Germinal center (tissue), 1 donor: ENCODE data around the gene ZNF628.
A peak's percentile ranks its signal among the peaks of the same experiment; 100 is the strongest.

Source experiments
- DNase-seq: peaks from one replicate; pipeline ENCODE4 v3.0.0; 2012; ENCODE audit warnings: mixed read lengths, low spot score

ZNF628 gene

DNA sequence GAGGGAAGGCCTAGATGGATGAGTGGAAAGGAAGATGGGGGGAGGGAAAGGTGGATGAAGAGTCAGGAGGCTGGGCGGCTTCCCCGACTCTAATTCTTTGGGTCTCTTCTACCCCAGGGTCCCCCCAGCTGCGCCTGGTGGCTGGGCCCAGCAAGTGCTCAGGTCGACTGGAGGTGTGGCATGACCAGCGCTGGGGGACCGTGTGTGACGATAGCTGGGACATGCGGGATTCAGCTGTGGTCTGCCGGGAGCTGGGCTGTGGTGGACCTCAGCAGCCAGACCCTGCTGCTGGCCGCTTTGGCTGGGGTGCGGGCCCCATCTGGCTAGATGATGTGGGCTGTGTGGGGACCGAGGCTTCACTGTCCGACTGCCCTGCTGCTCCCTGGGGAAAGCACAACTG is 21.3 kb downstream of the ZNF628 start:
- no peak for DNase-seq

DNA sequence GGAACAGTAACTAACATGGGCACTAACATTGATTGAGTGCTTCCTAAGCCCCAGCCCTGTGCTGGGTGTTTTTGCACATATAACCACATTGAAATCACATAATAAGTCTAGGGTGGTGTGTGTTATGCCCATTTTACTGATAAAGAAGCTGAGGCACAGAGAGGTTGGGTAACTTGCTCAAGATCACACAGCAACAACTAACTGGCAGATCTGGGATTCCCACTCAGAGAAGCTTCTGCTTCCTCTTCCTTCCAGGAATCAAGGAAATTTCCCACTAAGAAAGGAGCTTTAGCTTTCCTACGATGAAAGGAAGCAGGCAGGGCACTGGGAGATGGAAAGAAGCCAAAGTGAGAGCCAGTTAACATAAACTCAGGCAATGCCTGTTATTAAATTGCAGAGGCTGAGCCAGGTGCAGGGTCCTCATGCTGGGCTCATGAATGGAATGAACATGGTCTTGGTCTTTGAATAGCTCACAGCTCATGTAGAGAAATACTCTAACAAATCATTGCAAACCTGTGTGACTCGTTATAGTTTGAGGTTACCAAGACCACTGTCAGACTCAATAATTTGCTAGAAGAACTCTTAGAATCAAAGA is 21.9 kb downstream of the ZNF628 start:
- no peak for DNase-seq

GRCh38 chr19:55500368-55500952 is 24.0 kb downstream of the ZNF628 start:
- DNase-seq = no peak

DNA sequence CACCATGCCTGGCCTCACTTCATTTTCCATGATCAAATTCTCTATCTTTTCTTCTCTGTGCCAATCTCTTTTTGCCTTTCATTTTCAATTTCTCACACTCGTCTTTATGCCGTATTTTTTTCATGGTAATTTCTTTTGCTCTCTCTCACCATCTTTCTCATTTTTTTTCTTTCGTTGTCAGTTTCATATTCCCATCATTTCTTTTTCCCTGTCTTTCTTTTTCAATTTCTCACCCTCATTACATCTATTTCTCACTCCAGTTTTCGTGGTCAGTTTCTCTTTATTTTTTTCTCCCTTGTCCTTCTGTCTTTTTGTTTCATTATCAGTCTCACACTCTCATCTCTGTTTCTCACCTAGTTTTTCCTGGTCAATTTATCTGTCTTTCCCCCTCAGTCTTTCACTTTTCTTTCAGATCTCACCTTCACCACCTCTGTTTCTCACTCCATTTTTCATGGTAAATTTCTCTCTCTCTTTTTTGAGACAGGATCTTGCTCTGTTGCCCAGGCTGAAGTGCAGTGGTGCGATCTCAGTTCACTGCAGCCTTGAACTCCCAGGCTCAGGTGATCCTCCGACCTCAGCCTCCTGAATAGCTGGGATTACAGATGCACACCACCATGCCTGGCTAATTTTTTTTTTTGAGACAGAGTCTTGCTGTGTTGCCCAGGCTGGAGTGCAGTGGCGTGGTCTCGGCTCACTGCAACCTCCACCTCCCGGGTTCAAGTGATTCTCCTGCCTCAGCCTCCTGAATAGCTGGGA is 26.0 kb downstream of the ZNF628 start:
- no peak for DNase-seq

GRCh38 chr19:55503157-55503501 is 26.7 kb downstream of the ZNF628 start:
- DNase-seq = no peak

GRCh38 chr19:55503502-55504251 is 27.3 kb downstream of the ZNF628 start:
- DNase-seq = peak; percentile 98

DNA sequence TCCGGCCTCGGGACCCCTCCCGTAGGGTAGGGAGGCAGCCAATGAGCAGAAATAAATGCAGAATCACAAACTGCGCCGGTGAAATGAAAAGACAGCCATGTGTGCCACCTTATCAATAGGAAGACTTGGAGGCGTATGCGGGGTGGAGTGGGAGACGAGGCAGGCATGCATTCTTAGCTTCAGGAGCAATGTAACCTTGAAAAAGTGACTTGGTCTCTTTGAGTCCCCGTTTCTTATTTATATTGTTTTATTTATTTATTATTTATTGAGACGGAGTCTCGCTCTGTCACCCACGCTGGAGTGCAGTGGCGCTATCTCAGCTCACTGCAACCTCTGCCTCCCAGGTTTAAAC is 27.8 kb downstream of the ZNF628 start:
- no peak for DNase-seq

DNA sequence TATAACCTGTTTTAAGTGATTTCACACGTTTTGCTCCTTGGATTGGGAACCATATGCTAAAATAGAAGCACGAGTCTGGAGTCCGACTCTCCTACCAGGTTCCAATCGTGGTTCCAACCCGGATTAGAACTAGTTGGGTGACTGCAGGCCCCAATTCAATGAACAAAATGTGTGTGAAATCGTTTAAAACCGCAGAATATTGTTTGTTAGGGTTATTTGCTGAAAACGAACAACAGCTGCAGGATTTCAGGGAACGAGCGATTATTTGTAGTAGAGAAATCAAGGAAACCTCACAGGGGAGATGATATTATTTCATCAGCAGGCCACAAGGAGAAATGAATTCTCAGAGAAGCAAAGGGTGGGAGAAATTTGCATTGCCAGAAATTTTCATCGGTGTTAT is 28.6 kb downstream of the ZNF628 start:
- no peak for DNase-seq

DNA sequence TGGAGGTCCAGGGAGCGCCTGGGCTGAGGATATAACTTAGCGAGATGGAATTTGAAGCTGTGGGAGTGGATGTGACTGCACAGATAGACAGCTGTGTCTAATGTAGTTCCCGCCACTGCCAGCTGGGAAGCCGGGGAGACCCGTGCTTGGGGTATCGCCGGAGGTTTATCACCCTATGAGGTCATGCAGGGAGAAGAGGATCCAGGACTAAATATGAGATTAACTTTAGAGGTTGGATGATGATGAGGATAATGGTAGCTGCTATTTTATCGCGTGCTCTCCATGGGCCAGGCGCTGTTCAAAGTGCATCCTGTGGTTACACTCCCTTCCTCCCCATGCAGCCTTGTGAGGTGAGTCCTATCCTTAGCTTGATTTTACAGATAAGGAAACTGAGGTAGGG is 31.7 kb downstream of the ZNF628 start:
- no peak for DNase-seq

DNA sequence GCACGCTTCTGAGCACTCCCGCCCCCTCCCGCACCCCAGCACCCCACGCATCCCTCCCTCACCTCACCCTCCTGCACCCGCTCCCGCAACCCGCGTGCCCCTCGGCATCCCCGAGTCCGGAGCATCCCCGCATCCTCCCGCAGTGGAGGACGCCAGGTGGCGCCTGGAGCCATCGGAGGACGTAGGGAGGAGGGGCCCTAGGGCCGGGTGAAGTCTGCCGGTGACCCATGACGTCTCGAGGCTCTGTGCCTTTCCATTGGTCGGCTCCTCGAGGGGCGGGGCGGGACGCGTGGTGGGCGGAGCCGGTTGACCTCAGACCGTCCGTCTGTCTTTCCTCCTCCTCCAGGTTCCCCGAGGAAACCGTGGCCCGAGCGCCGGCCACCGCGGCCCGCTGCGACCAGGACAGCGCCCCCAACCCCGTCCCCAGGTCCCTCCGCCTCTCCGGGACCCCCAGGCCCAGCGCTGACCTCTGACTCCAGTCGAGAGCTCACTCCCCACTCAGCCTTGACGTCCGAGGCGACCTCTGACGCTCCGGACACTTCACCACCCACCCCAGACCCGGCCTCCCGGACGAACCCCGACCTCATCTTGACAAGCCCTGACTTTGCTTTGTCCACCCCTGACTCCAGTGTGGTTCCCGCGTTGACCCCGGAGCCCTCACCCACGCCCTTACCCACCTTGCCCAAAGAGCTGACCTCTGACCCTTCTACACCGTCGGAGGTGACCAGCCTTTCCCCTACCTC is 40.6 kb downstream of the ZNF628 start:
- DNase-seq = peak; percentile 100

GRCh38 chr19:55519451-55520311 is 43.3 kb downstream of the ZNF628 start:
- no peak for DNase-seq

- DNase-seq = no peak
Observed at GRCh38 chr19:55520691-55521292, 44.4 kb downstream of the ZNF628 start.

DNA sequence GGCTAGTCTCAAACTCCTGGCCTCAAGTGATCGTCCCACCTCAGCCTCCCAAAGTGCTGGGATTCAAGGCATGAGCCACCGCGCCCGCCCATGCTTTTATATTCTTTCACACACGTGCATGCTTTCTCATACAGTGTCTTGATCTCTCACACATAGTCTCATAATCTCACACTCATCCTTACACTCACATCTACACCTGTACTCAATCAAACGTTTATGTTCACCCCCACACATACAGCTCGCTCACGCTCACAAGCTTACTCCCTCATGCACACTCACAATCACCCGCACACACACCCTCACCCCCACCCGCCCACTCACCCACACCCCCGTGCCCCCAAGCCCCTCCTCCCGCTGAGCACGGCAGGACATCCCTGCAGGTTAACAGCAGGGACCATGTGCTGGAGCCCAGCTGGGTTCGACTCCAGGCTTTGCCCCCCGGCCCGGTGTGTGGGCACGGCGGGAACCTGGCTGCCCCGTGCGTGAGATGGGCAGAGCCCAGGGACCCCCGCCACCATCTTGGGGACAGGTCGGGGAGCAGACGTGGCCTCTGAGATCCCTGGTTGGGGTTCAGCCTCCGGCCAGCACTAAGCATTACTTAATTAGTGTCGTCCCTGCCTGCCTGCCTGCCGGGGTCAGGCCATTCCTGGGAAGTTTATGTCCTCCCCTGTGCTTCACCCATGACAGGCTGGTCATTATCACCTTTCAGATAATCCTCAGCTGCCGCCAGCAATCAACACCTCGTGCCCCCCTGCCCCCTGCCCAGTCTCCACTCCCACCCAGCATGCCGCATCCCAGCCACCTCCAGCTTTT is 49.1 kb downstream of the ZNF628 start:
- no peak for DNase-seq

GRCh38 chr19:55526216-55527196 is 50.1 kb downstream of the ZNF628 start:
- no peak for DNase-seq

DNA sequence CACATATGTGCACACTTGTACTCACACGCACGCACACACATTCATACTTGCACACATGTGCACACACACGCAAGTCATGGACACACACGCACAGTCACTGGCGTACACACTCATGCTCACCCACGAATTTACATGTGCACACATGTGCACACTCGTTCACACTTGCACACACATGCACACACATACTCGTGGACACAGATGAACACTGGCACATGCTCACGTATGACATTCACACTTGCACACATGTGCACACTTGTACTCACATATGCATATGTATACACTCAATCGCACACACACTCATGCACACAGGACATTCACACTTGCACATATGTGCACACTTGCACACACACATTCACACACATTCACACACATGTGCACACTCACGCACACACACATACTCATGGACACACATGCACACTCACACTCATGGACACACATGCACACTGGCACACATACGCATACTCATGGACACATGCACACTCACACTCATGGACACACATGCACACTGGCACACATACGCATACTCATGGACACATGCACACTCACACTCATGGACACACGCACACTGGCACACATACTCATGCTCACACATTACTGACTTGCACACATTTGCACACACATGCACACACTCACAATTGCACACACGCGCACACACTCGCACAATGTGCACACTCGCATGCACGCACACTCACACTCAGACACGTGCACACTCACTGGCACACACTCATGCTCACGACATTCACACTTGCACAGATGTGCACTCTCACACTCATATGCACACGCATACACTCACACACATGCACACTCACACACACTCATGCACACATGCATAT is 51.0 kb downstream of the ZNF628 start:
- DNase-seq = no peak

- DNase-seq = no peak
Observed at GRCh38 chr19:55528030-55528803, 51.8 kb downstream of the ZNF628 start.

DNA sequence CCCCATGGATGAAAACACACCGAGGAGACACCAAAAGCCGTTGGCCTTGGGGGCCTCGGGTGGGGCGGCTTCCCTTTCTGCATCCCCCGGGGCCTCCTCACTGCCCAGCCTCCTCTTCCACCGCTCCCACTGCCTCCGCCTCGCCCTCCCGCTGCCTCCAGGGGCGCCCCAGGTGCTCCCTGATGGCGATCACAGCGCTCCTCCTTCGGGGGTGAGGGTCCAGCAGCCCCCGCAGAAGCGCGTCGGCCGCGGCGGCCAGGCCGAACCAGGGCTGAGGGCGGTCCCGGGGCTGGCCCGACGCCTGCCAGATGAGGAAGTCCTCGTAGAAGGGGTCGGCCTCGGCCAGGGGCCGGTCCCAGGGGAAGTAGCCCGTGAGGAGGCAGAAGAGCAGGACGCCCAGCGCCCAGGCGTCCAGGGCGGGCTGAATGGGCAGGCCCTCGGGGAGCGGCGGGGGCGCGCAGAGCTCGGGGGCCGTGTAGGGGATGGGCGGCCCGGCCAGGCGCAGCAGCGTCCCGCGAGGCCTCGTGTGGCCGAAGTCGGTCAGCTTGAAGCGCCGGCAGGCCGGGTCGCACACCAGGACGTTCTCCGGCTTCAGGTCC is 53.3 kb downstream of the ZNF628 start:
- DNase-seq = no peak
